SJCRH30 (cell line): Measurements from ENCODE around the gene KCNJ16. TPM values are rescaled to one million over a fixed set of nuclear protein-coding genes. Genes with fewer than 3 reads are reported as not detected.

Experiments used
- DNase-seq, 2 experiments: peaks; one replicate each; pipeline ENCODE4 v3.0.0-alpha.2; 2015 to 2020
- H3K27ac ChIP-seq: fragments of 250-450 bp; sonication (Bioruptor Pico); 2 replicates; pipeline ENCODE4 v1.5.1; 2020; ENCODE audit warnings: mild to moderate bottlenecking, moderate library complexity
- H3K27me3 ChIP-seq: fragments of 250-450 bp; sonication (Bioruptor Pico); 2 replicates; pipeline ENCODE4 v1.5.1; 2020; ENCODE audit warnings: mild to moderate bottlenecking, moderate library complexity
- H3K36me3 ChIP-seq: fragments of 250-450 bp; sonication (Bioruptor Pico); 2 replicates; pipeline ENCODE4 v1.5.1; 2020; ENCODE audit warnings: mild to moderate bottlenecking, moderate library complexity
- H3K4me1 ChIP-seq: fragments of 250-450 bp; sonication (Bioruptor Pico); 2 replicates; pipeline ENCODE4 v1.5.1; 2020; ENCODE audit warnings: mild to moderate bottlenecking, moderate library complexity
- H3K4me3 ChIP-seq: fragments of 250-450 bp; sonication (Bioruptor Pico); 2 replicates; pipeline ENCODE4 v1.5.1; 2020; ENCODE audit warnings: mild to moderate bottlenecking, moderate library complexity
- H3K9me3 ChIP-seq: fragments of 250-450 bp; sonication (Bioruptor Pico); replicated peaks from 2 replicates; pipeline ENCODE4 v1.5.1; 2020; ENCODE audit warnings: mild to moderate bottlenecking, moderate library complexity
- total RNA-seq: library from RNA; depleted of rRNA; stranded (reverse); fragments of >200 nt; shearing (Covaris generic); gene quantifications from 2 replicates; pipeline ENCODE4 v1.2.3, GENCODE V29; 2014

KCNJ16 gene
- total RNA-seq, 1 experiment from 2014 or later, result not detected

DNA sequence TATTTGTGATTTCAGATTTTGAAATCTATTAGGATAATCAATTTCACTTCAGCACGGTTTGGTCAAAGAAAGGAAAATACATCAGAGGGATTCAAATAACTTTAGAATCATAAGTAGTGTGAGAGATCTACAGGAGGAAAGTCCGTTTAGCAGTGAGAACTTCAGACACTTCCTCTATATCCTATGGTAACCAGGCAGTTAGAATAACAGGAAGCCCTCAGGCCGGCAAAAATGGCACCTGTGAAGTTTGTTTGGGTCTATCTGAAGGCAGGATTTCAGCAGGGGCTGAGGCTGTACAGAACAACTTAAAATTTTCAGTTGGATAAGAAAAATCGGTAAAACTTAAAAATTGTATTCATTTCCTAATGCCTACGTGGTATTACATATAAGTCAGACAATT, 24.9 kb downstream of the KCNJ16 start:
- Histone ChIP-seq H3K36me3 (no peaks in the 10 kb centered on the region), H3K27me3 (no peaks in the 10 kb centered on the region), H3K4me3 (no peak overlapping the region), H3K4me1 (no peaks in the 10 kb centered on the region), H3K27ac (no peak overlapping the region), H3K9me3 (no peaks in the 10 kb centered on the region)
- DNase-seq, result no peak

GRCh38 chr17:70100983-70101382, 26.0 kb downstream of the KCNJ16 start:
- DNase-seq, result no peak
- Histone ChIP-seq H3K27ac (no peak overlapping the region), H3K36me3 (no peaks in the 10 kb centered on the region), H3K27me3 (no peaks in the 10 kb centered on the region), H3K9me3 (no peaks in the 10 kb centered on the region), H3K4me3 (no peak overlapping the region), H3K4me1 (no peaks in the 10 kb centered on the region)

DNA sequence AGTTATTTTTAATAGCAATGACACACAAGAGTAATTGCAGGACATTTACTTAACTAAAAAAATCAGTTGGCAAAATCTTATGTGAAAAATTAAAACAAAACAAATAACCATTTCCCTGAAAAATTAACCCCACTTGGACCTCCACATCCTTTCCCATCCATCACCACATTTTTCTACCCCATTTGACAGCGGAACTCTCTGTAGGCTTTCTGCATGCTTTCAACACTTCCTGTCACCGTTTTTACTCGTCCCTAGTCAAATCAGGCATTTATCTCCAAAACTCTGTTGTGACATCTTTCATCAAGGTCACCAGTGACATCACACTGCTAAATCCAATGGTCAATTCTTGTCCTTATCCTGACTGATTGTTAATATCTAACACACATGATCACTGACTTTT, 27.5 kb downstream of the KCNJ16 start:
- Histone ChIP-seq H3K4me3 (no peak overlapping the region), H3K36me3 (no peaks in the 10 kb centered on the region), H3K27me3 (no peaks in the 10 kb centered on the region), H3K4me1 (no peaks in the 10 kb centered on the region), H3K9me3 (no peaks in the 10 kb centered on the region), H3K27ac (no peak overlapping the region)
- no peak for DNase-seq

- no peak for DNase-seq
Measured at GRCh38 chr17:70104791-70105523, 29.9 kb downstream of the KCNJ16 start.

GRCh38 chr17:70105641-70106040, 30.6 kb downstream of the KCNJ16 start:
- Histone ChIP-seq H3K27ac (no peak overlapping the region), H3K4me1 (no peaks in the 10 kb centered on the region), H3K27me3 (no peaks in the 10 kb centered on the region), H3K36me3 (no peaks in the 10 kb centered on the region), H3K9me3 (no peaks in the 10 kb centered on the region), H3K4me3 (no peak overlapping the region)
- DNase-seq, result no peak

More at GRCh38 chr17:70104791-70105523, 29.9 kb downstream of the KCNJ16 start:
- H3K4me1 ChIP-seq, result no peaks in the 10 kb centered on the region
- no peaks in the 10 kb centered on the region for H3K9me3 ChIP-seq
- H3K27me3 ChIP-seq, result no peaks in the 10 kb centered on the region
- H3K36me3 ChIP-seq, result no peaks in the 10 kb centered on the region
- no peak overlapping the region for H3K27ac ChIP-seq
- H3K4me3 ChIP-seq, result no peak overlapping the region

DNA sequence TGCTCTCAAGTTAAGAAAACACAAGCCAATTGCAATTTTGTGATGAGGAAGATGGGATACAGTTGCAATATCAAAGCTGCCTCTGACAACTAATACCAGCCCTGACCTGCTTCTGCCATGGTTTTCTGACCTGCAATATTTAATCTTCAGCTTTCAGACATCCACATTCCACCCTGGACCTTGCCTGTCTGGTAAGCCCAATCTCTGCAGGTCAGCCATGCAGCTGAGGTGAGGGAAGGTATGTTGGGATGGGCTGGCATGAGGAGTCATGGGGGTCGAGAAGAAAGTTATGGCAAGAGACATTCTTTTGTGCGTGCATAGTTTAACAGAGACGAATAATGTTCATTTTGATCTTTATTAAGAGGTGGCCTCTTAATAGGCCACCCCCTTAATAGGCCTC, 31.5 kb downstream of the KCNJ16 start:
- no peaks in the 10 kb centered on the region for H3K4me1 ChIP-seq
- H3K27ac ChIP-seq, result no peak overlapping the region
- no peaks in the 10 kb centered on the region for H3K27me3 ChIP-seq
- H3K4me3 ChIP-seq, result no peak overlapping the region
- no peak for DNase-seq
- H3K36me3 ChIP-seq, result no peaks in the 10 kb centered on the region
- H3K9me3 ChIP-seq, result no peaks in the 10 kb centered on the region

DNA sequence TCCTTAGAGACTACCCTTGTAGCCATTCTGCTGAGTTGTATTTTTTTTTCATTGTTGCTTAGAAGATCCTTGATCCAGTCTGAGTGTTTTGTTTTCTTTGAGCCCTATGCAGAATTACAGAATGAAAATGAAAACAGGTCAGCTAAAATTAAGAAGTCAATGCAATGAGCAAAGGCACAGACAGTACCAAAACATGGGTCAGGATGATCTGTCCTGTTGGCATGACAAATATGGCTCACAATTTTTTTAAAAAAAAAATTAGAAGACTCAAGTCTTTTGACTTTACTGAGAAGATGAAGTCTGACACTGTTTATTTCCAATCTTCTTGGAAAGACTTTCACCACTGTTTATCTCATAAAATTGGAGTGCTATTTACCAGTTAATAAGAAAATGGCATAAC, 32.4 kb downstream of the KCNJ16 start:
- H3K9me3 ChIP-seq, result no peaks in the 10 kb centered on the region
- H3K4me1 ChIP-seq, result no peaks in the 10 kb centered on the region
- no peaks in the 10 kb centered on the region for H3K36me3 ChIP-seq
- no peaks in the 10 kb centered on the region for H3K27me3 ChIP-seq
- no peak for DNase-seq
- H3K4me3 ChIP-seq, result no peak overlapping the region
- H3K27ac ChIP-seq, result no peak overlapping the region

GRCh38 chr17:70107904-70108565, 33.0 kb downstream of the KCNJ16 start:
- no peaks in the 10 kb centered on the region for H3K36me3 ChIP-seq
- H3K27ac ChIP-seq, result no peak overlapping the region
- no peaks in the 10 kb centered on the region for H3K27me3 ChIP-seq
- no peaks in the 10 kb centered on the region for H3K9me3 ChIP-seq
- no peaks in the 10 kb centered on the region for H3K4me1 ChIP-seq
- no peak overlapping the region for H3K4me3 ChIP-seq
- DNase-seq, result no peak

GRCh38 chr17:70109497-70109896, 34.5 kb downstream of the KCNJ16 start:
- Histone ChIP-seq H3K4me3 (no peak overlapping the region), H3K36me3 (no peaks in the 10 kb centered on the region), H3K4me1 (no peaks in the 10 kb centered on the region), H3K9me3 (no peaks in the 10 kb centered on the region), H3K27ac (no peak overlapping the region), H3K27me3 (no peaks in the 10 kb centered on the region)
- DNase-seq, result no peak

DNA sequence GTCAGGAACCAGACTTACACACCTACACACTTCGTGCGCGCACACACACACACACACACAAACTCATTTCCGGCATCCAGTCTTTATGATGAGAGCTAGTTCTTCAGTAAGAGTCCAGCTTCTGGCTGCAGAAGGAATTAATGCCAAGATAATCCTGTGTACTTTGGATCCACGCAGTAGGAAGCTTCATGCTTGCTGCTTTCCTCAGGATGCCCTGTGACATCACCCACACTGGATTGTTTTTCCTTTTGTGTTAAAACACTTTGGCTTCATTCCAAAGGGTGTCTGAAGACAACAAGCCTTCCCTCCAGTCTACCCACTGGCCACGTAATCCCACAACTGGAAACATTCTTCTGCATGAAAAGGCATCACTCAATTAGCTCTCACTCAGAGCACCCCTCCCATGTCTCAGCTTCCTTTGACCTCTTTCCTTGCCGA, 35.4 kb downstream of the KCNJ16 start:
- Histone ChIP-seq H3K27ac (no peak overlapping the region), H3K36me3 (no peaks in the 10 kb centered on the region), H3K27me3 (no peaks in the 10 kb centered on the region), H3K4me1 (no peaks in the 10 kb centered on the region), H3K4me3 (no peak overlapping the region), H3K9me3 (no peaks in the 10 kb centered on the region)
- DNase-seq, result no peak

DNA sequence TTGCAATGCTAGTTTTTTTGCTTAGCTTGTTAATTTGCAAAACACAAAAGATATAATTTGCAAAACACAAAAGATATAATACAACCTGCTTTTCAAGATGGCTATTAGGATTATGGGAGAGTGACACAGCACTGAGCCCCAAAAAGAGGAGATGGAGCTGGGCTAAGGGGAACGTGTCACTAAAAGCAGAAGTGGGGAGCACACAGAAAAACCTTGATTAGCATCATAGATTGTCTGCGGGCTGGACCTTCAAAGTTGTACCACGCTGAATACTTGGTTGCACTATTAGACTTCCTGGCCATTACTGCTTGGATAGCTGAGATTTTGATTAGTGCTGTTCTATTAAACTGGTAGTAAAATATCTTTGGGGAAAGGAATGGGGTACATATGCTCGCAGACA, 36.2 kb downstream of the KCNJ16 start:
- no peaks in the 10 kb centered on the region for H3K36me3 ChIP-seq
- H3K27me3 ChIP-seq, result no peaks in the 10 kb centered on the region
- no peaks in the 10 kb centered on the region for H3K4me1 ChIP-seq
- DNase-seq, result no peak
- H3K4me3 ChIP-seq, result no peak overlapping the region
- H3K9me3 ChIP-seq, result no peaks in the 10 kb centered on the region
- H3K27ac ChIP-seq, result no peak overlapping the region

DNA sequence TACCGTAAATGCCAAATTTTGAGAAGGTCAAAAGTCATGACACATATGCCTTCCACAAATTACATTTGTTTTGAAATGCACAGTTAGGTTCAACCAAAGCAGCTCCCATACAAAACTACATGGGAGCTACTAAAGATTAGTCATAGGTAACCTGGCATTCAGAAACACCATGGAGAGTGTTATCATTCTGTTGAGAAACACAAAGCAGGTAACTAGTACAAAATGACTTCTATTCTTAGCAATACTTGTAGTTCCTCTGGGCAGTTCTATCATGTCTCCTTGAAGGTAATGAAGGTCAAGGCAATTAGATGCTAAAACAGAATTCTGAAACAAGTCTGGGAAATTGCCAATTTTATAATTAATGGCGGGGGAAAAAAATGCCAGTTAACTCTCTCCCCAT, 39.4 kb downstream of the KCNJ16 start:
- DNase-seq, result no peak

DNA sequence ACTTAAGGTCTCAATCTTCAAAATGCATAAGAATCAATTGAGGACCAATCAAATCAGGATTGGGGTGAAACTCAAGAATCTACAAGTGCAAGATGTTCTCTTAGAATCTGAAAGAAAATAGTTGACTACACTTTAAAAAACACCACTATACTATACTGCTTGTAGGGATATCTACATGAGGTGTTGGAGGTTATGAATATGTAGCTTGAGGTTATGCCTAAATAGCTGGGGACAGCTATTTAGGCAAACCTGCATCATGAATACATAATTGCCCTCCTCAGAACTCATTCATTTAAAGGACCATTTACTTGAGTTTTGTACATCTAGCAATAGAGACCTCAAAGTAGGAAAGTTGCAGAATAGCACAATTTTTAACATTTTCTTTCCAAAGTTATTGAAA, 40.1 kb downstream of the KCNJ16 start:
- H3K27ac ChIP-seq, result no peak overlapping the region
- no peak overlapping the region for H3K4me3 ChIP-seq
- H3K36me3 ChIP-seq, result no peaks in the 10 kb centered on the region
- H3K27me3 ChIP-seq, result no peaks in the 10 kb centered on the region
- no peaks in the 10 kb centered on the region for H3K4me1 ChIP-seq
- DNase-seq, result no peak
- H3K9me3 ChIP-seq, result no peaks in the 10 kb centered on the region

More for the DNA sequence above, 39.4 kb downstream of the KCNJ16 start:
- no peak overlapping the region for H3K4me3 ChIP-seq
- H3K9me3 ChIP-seq, result no peaks in the 10 kb centered on the region
- no peak overlapping the region for H3K27ac ChIP-seq
- H3K4me1 ChIP-seq, result no peaks in the 10 kb centered on the region
- H3K27me3 ChIP-seq, result no peaks in the 10 kb centered on the region
- no peaks in the 10 kb centered on the region for H3K36me3 ChIP-seq

- Histone ChIP-seq H3K27me3 (no peaks in the 10 kb centered on the region), H3K4me1 (no peaks in the 10 kb centered on the region), H3K9me3 (no peaks in the 10 kb centered on the region), H3K36me3 (no peaks in the 10 kb centered on the region), H3K4me3 (no peak overlapping the region), H3K27ac (no peak overlapping the region)
- DNase-seq, result no peak
Measured at GRCh38 chr17:70116919-70117318, 41.9 kb downstream of the KCNJ16 start.

DNA sequence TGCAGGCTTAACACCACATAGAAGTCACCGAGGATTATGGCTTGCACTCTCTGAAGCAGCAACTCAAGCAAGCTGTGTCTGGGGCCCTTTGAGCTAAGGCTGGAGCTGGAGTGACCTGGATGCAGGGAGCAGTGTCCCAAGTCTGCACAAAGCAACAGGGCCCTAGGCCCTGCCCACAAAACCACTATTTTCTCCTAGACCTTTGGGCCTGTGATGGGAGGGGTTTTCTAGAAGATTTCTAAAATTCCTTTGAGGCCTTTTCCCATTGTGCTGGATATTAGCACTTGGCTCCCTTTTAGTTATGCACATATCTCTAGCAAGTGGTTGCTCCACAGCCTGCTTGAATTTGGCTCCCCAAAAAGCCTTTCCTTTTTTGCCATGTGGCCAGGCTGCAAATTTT, 44.5 kb downstream of the KCNJ16 start:
- Histone ChIP-seq H3K27me3 (no peaks in the 10 kb centered on the region), H3K27ac (no peak overlapping the region), H3K4me3 (no peak overlapping the region), H3K36me3 (no peaks in the 10 kb centered on the region), H3K9me3 (no peaks in the 10 kb centered on the region), H3K4me1 (no peaks in the 10 kb centered on the region)
- DNase-seq, result no peak

DNA sequence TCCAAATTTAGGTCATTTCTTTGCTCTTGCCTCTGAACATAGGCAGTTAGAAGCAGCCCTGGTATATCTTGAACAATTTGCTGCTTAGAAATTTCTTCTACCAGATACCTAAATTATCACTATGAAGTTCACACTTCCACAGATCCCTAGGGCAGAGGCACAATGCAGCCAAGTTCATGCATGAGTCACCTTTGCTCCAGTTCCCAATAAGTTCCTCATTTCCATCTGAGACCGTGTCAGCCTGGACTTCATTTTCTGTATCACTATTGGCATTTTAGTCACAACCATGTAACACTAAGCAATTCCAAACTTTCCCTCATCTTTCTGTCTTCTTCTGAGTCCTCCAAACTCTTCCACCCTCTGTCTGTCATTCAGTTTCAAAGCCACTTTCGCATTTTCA, 45.0 kb downstream of the KCNJ16 start:
- no peak overlapping the region for H3K4me3 ChIP-seq
- H3K36me3 ChIP-seq, result no peaks in the 10 kb centered on the region
- no peak for DNase-seq
- H3K4me1 ChIP-seq, result no peaks in the 10 kb centered on the region
- H3K9me3 ChIP-seq, result no peaks in the 10 kb centered on the region
- no peak overlapping the region for H3K27ac ChIP-seq
- no peaks in the 10 kb centered on the region for H3K27me3 ChIP-seq
